ENCODE data around the gene ARID1B.
A peak's percentile ranks its signal among the peaks of the same experiment; 100 is the strongest.

DNA sequence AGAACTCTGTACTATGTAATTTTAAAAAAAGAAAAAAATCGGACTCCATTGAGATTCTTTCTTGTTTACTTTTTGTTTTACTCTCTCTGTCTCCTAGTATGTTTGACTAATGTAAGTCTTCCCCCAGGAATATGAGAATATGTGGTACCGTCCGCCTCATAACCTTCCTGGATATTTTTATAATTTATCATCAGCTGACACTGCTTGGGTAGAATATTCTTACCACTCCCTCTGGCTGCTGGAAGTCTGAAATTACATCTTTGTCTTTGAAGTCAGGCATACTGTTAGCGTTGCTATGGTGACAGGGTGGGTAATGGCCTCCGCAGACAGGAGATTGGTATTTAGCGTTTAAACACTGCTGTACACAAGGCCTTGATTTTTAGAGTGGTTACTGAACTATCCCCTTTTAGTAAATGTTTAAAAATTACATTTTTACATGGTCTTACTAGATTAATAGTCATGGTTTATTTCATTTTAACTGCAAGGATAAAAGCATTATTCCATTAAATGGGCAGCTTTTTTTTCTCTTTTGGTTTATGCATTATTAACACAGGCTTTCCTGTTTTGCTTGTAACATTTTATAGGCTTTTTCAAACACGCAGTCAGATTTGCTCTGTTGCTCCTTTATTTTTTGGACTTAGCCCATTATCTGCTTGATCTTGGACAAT lies 176.4 kb downstream of the ARID1B start:
- TF ChIP-seq, protein P1, sequence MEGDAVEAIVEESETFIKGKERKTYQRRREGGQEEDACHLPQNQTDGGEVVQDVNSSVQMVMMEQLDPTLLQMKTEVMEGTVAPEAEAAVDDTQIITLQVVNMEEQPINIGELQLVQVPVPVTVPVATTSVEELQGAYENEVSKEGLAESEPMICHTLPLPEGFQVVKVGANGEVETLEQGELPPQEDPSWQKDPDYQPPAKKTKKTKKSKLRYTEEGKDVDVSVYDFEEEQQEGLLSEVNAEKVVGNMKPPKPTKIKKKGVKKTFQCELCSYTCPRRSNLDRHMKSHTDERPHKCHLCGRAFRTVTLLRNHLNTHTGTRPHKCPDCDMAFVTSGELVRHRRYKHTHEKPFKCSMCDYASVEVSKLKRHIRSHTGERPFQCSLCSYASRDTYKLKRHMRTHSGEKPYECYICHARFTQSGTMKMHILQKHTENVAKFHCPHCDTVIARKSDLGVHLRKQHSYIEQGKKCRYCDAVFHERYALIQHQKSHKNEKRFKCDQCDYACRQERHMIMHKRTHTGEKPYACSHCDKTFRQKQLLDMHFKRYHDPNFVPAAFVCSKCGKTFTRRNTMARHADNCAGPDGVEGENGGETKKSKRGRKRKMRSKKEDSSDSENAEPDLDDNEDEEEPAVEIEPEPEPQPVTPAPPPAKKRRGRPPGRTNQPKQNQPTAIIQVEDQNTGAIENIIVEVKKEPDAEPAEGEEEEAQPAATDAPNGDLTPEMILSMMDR (IDR thresholded peaks at IDR 0.05) = peak in 1 of 6 experiments; percentile 20
- no peak for TF ChIP-seq POLR2A (IDR thresholded peaks at IDR 0.05)
